ENCODE data around the gene SDK1.
"Not testable (repeated sequence)": the region's sequence is repeated elsewhere in the genome, so short reads cannot be mapped to it uniquely, and the experiment has no call there.

The SDK1 gene

DNA sequence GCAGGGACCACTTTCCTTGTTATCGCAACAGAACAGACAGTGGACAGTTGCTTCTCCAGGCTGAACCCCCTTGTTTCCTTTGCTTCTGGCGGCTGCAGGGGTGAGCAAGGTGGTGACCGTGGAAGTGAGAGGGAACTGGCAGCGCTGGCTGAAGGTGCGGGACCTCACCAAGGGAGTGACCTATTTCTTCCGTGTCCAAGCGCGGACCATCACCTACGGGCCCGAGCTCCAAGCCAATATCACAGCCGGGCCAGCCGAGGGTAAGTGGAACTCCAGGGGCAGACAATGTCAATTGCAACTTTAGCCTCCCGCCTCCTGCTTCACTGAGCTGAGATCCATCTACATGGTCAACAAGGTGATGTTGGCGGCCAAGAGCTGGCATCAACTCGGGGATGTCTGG is 919.0 kb downstream of the SDK1 start:
- DNase-seq: no peak

DNA sequence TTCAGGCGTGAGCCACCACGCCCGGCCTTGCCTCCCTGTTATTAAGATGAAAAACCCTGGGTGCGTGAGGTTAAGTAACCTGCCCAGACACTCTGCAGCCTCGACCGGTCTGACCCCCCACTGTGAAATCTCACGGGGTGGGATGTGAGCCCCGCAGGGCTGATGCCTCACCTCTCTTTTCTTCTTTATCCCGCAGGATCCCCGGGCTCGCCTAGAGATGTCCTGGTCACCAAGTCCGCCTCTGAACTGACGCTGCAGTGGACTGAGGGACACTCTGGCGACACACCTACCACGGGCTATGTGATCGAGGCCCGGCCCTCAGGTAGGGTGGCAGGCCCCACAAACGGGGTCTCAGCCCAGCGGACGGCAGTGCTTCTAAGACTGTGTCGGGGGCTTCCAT is 920.0 kb downstream of the SDK1 start:
- DNase-seq: no peak

DNA sequence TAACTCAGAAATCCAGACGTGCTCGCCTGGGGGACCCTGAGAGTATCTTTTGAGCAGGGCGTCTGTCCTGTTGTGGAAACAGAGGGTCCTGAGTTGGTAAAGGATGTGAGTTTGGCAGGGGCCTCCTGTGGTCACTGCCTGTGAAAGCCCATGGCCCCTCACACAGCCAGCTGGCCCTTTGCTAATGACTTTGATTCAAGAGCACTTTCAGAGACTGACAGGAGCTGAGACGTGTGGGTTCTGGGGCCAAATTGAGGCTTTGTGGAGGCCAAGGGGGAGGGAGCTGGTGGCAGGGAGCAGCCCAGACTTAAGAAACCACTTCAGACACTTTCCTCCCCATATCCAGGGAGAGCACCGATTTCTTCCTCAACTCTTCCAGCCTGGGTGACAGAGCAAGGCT is 921.6 kb downstream of the SDK1 start:
- DNase-seq: no peak

DNA sequence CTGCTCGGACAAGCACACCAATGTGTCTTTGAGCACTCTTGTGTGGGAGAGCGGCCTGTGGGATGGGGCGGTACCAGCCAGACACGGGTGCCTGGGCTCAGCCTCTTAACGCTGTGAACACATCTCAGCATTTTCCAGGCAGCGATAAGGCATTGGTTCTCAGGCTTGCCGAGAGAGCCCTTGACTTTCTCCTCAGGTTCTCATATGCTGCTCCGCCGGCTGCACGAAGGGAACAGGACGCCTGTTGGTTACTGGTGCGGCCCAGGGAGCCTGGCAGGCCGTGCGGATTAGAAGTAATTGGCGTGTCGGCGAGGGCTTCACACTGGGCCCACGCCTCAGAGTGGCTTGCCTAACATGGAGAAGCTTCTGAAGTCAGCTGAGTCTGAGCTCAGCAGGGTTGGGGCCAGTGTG is 924.3 kb downstream of the SDK1 start:
- no peak for DNase-seq

DNA sequence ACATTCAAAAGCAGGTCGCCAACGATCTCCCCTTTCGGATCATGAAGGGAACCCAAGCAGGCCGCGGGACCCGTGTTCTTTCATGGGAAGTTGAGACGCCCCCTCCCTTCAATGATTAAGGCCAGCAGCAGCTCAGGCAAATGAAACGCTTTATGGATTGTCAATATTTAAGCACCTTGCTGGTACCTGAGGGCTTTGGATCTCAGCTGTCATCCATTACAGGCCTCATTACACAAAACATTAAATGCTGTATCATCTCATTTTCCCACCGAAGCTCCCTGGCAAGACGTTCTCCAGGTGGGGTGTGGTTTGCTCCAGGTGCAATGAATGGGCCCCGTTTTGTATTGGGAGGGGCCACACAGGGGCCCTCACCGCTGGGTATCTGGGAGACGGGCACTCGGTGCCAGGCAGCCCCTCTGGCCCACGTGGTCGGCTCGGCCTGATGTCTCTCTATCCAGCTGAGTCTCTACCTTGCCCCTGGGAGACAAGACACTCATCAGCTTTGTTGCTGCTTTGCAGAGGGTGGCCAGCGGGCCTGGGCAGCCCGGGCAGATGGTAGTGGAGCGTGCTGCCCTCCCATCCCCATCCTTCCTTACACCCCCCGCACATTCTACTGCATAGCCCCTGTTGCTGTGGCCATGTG is 925.0 kb downstream of the SDK1 start:
- DNase-seq: no peak

DNA sequence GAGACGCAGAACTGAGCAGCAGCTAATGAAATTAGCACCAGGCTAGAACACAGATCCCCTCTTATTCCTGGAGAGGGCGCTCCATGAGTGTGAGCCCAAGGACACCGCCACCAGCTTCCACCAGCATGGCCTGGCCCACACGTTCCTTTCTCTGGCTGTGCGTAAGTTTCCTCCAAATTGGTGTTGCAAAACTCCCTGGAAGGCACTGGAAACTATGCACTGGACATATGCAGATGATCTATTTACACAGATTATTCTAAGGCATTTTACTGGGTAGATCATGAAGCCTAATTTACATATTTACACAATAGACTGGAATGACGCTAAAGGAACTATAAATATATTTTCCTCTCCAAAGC is 925.5 kb downstream of the SDK1 start:
- DNase-seq: no peak

DNA sequence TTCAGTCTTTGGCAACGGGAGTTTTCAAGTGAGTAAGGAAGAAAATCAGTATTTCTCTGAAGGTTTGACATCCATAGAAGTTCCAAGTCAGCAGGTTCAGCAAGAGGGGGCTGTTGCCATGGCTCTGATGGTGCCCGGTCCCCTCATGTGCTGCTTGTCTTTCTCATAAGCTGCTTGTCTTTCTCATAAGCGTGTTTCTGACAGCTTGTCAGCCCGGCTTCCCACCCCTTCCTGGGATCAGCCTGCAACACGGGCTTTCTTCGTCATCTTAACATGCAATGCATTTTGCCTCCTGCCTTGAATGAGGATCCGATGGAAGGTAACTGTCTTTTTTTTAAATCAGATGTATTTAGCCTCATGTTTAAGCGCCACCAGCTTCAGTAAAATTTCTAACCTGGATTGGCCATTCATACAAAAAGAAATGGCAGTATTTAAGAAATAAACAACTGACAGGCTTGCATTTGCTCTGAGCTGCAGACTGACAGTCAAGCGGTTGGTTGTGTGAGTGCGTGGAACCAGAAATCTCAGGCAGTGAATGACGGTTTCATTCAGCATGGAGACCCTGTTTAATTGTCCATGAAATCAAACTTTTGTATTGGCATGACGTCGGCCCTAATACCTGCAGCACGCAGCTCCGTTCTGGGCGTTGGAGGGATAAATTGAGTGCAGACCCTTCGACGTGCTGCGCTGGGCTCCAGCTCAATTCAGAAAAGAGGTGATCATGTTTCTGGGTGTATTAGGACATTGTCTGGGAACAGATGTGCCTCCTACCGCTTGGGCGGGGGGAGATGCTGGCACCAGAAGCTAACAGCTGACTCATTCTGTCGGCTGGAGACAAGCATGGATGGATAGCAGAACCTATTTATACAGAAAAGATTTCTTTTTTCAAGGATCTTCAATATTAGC is 926.3 kb downstream of the SDK1 start:
- no peak for DNase-seq

DNA sequence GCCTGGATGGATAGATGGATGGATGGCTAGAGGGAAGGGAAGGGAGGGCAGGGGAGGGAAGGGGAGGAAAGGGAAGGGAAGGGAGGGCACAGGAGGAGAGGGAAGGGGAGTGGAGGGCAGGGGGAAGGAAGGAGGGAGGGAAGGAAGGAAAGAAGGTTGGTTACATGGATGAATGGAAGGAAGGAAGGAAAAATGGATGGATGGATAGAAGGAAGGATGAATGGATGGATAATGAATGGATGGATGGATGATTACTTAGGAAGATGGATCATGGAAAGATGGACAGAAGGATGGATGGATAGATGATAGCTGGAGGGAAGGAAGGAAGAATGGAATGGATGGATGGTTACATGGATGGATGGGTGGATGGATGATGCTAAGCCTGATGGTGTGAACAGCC is 929.3 kb downstream of the SDK1 start:
- DNase-seq: no peak

DNA sequence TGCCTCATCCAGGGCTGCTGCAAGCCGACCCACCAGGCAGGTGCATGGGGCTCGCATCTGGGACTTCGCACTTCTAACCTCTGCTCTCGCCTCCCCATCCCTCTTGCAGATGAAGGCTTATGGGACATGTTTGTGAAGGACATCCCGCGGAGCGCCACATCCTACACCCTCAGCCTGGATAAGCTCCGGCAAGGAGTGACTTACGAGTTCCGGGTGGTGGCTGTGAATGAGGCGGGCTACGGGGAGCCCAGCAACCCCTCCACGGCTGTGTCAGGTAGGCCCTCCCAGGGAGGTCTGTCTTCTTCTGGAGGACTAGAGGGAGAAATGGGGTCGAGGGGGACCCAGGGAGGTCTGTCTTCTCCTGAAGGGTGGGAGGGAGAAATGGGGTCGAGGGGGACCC is 932.1 kb downstream of the SDK1 start:
- no peak for DNase-seq

DNA sequence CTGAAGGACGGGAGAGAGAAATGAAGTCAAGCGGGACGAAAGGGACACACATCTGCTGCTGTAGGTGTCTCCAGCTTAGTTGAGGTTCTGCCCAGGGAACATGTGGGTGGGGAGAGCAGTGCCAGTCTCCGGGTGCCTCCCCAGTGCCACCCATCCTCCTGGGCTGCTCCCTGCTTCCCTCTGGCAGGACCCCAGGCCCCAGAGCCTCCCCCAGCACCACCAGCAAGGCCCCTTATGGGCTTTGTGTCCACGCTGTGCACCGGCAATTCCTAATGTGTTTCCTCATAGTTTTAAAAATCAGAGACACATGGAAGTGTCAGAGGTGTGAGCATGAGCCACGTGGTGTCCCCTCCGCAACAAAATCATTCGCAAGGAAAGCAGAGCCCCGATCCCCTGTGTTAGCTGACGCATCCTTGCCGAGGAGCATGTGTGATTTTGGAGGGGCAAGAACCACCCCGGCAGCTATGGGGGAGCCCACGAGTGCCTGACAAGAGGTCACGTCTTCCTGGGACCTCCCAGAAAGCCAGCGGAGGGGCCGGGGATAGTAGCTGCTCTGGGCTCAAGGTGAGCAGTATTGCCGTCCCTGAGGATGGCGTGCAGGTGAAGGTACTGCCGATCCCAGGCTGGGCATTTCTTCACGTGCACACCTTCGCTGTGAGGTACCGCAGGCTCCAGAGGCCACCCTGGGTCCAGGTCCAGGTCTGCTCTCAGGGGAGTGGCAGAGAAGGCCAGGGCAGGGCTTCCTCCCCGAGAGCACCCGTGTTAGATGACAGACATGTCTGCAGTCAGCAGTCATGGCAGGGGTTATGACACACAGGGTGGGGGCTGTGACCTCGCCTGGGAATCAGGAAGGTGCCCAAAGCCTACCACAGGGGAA is 932.8 kb downstream of the SDK1 start:
- no peak for DNase-seq

DNA sequence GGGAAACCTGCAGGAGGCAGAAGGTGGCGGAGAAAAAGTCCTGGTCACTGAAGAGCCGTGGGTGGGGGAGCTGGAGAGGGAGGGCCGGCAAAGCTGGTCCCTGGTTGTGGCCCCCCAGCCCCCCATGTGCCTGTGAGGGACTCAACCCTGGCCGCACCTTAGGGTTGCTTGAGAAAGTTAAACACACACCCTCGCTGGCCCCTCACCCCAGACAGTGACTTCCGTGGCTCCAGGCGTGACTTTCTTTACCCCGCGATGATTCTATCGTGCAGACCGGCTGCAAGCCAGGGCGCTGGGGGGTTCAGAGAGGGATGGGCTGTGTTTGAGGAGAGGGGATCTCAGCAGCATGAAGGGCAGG is 933.4 kb downstream of the SDK1 start:
- DNase-seq: no peak

DNA sequence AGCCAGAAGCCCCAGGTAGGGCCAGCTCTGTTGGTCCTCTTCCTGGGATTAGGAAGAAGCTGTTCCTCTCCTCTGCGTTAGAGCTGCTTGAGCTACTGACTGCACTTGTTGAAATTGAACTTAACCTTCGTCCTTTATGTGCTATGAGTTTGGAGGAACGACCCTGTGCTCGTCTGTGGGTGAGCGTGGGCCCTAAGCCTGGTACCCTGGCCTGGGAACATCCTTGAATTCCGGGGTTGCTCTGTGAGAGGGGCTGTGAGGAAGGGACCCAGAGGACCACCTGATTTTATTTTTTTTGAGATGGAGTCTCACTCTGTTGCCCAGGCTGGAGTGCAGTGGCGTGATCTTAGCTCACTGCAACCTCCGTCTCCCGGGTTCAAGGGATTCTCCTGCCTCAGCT is 933.8 kb downstream of the SDK1 start:
- DNase-seq: no peak

DNA sequence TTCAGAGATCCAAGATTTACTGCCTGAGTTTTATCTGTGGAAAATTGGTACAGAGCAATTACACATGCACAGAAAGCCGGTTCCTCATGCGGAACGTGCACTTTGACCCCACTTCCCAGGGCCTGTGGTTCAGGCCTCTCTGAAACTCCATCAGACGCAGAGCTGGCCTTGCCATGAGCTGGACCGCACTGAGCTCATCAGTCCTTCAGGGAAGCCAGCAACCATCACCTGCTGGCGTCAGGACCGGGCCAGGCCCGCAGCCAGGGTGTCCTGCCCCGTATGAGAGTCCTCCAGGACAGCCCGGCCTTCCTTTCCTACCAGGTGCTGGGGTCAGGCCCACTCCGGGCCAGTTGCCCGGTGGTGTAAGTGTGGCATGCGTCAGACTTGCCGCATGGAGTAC is 934.5 kb downstream of the SDK1 start:
- no peak for DNase-seq

DNA sequence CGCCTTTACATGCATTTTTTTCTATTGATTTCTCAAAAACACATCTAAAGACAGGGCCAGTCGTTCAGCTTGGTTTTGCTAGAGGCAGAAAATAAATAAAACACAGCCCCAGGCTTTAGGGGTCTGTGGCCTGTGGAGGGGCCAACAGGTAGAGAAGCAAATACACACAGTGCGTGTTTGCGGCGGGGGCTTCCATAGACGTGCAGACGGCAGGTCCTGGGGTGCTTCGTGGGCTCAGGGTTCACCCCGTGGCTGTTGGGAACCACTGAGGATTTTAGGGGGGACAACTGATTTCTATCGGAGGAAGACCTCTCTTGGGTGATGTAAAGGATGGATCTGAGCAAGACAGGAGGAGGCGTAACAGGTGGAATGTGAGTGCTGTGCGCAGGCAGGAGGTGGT is 935.3 kb downstream of the SDK1 start:
- no peak for DNase-seq

DNA sequence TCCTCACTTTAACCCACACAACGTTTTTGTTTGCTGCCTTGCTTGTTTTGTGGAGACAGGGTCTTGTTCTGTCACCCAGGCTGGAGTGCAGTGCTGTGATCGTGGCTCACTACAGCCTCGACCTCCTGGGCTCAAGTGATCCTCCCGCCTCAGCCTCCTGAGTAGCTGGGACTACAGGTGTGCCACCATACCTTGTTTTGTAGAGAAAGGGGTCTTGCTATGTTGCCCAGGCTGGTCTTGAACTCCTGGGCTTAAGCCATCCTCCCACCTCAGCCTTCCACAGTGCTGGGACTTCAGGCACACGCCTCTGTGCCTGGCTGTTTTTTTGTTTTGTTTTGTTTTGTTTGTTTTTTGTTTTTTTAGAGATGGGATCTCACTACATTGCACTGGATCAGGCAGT is 935.8 kb downstream of the SDK1 start:
- DNase-seq: not testable (repeated sequence)

DNA sequence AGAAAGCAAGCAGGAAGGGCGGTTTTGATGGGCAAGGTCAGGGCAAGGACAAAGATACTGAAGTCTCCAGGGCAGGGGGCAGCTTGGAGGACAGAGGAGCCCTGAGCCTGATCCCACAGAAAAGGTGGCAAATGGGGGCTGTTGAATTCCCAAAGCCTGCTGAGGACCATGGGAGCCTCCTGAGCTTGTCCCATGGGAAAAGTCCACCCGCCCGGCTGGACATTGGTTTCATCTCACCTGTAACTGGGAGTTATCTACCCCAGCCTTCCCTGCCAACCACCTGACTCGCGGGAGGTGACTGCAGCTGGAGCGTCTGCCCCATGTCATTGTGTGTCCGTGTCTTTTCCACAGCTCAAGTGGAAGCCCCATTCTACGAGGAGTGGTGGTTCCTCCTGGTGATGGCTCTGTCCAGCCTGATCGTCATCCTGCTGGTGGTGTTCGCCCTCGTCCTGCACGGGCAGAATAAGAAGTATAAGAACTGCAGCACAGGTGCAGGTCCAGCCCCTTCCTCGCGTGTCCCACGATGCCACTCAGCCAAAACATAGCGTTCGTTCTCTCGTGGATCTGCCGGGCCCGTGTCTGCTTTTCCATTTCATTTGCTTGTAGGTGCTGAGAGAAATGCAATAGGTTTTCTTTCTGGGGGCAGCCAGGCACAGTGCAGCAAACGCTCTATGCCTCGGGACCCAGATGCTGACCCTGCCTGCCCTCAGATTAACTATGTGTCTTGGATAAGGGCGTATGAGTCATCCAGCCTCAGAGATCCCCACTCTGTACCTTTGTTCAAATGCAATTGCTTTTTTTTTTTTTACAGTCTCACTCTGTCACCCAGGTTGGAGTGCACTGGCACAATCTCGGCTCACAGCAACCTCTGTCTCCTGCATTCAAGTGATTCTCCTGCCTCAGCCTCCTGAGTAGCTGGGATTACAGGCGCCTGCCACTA is 936.5 kb downstream of the SDK1 start:
- no peak for DNase-seq

DNA sequence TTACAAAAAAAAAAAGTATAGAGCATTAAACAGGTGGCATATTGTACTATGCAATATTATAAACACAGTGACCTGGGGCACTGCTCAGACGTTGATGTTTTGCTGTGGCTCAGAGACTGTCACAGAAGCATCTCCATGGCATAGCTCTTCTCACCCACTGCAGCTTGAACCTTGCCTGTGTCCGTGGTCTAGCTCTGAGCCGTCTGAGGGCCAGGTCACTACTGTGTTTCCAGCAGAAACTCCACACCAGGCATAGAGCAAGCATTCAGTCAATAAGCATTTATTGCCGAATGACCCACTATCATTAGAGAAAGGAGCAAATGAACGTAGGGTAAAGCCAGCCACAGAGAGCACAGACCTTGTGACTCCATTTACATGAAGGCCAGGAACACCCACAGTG is 937.8 kb downstream of the SDK1 start:
- DNase-seq: no peak

DNA sequence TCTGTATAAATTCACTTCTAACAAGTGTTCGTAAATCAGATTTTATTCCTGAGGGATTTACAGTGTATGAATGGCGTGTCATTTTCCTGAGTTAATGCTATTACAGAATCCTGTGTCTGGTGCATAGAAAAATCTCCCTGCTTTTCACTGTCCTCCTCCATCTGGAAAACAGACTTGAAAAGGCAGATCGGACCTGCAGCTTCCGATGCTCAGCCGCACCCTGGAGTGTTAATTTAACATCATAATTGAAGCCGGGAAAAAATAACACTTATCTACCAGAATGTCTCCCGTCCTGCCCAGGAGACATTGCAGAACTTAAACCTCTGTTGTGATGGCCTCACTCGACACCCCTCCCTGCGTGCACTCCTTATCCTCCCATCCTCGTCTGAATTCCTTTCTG is 939.0 kb downstream of the SDK1 start:
- no peak for DNase-seq

DNA sequence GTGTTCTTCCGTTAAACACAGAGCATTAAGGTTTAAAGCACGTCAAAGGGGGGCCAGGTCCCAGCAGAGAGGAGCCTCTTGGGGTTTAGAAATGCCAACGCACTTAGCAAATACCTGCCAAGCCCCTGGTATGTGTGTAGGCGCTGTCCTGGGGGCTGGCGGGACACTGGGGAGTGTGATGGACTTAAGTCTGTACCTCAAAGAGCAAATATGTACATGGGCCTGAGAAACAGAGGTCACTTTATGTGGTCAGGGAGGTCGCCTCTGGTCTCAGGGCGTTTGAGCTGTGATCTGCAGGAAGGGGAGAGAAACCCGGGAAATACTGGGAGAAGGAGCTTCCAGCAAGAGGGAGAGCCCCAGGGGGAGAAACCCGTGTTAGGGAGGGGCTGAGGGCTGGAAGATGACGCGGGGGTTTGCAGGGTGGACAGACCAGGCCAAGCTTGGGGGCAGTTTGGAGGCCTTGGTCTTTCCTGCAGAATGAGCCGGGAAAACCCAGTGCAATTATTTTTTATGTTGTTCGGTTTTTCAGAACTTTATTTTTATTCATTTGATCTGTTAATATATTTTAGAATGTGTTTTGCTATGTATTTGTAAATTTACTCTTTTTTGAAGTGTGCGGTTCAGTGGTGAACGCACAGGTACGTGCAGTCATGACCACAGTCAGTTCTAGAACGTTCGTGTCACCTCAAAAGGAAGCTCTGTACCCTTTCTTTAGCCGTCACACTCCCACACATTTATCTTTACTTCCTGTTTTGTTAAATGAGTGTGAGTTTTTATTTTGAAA is 939.7 kb downstream of the SDK1 start:
- DNase-seq: no peak

DNA sequence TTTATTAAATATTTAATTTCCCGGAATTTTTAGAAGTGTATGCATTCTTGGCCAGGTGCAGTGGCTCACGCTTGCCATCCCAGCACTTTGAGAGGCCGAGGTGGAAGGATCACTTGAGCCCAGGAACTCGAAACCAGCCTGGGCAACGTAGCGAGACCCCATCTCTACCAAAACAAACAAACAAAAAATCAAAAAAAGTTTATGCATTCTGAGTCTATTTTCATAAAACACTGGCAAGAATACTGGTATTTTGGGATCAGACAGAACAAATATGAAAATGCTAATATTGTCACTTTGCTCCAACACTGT is 940.2 kb downstream of the SDK1 start:
- no peak for DNase-seq

DNA sequence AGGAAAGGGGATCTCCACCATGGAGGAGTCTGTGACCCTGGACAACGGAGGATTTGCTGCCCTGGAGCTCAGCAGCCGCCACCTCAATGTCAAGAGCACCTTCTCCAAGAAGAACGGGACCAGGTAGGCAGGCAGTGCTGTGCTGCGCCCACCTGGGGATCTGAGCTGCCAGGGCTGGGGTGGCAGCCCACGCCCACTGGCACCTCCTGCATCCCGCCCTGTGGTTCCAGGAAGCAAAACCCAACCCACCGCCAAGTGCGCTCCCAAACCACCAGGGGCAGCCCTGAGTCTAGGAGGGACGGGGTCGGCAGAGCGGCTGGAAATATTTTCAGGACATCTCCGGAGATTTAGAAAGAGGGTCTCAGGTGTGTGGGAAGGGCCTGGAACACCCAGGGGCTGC is 940.7 kb downstream of the SDK1 start:
- no peak for DNase-seq

DNA sequence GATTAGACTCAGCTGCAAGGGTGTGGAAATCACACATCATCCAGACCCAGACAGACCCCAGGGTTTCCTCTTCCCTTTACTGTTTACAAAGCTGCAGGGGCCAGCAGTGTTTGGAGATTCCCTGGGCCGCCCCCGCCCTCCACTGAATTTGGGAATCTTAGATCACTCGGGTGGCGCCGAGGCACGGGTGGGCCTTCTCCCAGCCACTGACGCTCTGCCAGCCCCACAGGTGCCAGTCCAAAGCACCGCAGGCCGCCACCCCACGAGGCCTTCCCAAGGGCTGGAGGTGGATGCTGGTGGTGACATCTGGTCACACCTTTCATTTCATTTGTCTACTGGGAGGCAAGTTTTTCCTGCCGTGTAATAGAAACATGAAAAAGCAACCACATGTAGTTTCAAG is 941.7 kb downstream of the SDK1 start:
- DNase-seq: no peak

Measured in activated naive CD4-positive, alpha-beta T cell treated with Interleukin-2 at 50 U/mL for 16 hours (primary cell).